HCT116 (cell line): ENCODE data around the gene SQSTM1. TPM values are rescaled to one million over a fixed set of nuclear protein-coding genes. Genes with fewer than 3 reads are reported as not detected.
"Not testable (repeated sequence)": the region's sequence is repeated elsewhere in the genome, so short reads cannot be mapped to it uniquely, and the experiment has no call there.

Experiments
- ATAC-seq: fragments of 200-7000 bp; cut with Tn5 transposase; 2 replicates; pipeline ENCODE4 v1.9.1; 2020; ENCODE audit warnings: mild to moderate bottlenecking, moderate library complexity
- BruUV-seq: library from RNA; stranded (reverse); fragments of 400-500 nt; replicated peaks from 2 replicates; lab custom pipeline; 2021; lab: Mats Ljungman, UMichigan
- CTCF ChIA-PET: fragments of 300-600 bp; sonication (Branson Sonifier 250); formaldehyde crosslinking; loops from one replicate; lab custom pipeline; 2021; ENCODE audit warnings: antibody characterized with exemption; lab: Charles Lee
- POLR2A ChIA-PET: fragments of 300-600, 350-600 bp; sonication (Branson Sonifier 250); formaldehyde crosslinking; loops from one replicate; lab custom pipeline; 2021; ENCODE audit warnings: antibody characterized with exemption; lab: Charles Lee
- RAD21 ChIA-PET, 2 experiments: fragments of 300-600 bp; sonication (Branson Sonifier 250); formaldehyde crosslinking; loops; one replicate each; lab custom pipeline; 2023; ENCODE audit warnings: low total read pairs in 2 of 2; ENCODE audit not compliant: uncharacterized antibody in 2 of 2, unreplicated experiment in 2 of 2, low non-redundant PET in 1 of 2; lab: Charles Lee
- DNase-seq: peaks from one replicate; pipeline ENCODE4 v3.0.0-alpha.2; 2010; ENCODE audit warnings: low read depth, low spot score
- H2AFZ ChIP-seq: fragments of 200-600 bp; shearing (Covaris generic), sonication (generic); 2 replicates; pipeline ENCODE4 v1.6.1; 2017; ENCODE audit warnings: low read depth, mixed run types, mixed read lengths, antibody characterized with exemption, low read length; ENCODE audit not compliant: poor library complexity, severe bottlenecking
- H3K27ac ChIP-seq: 2 replicates; pipeline ENCODE4 v1.5.1; 2012; ENCODE audit warnings: low read depth, low read length
- H3K27me3 ChIP-seq: fragments of 200-600 bp; sonication (generic); 2 replicates; pipeline ENCODE4 v1.6.1; 2016; ENCODE audit warnings: mixed run types, low read length, mixed read lengths; ENCODE audit not compliant: insufficient read depth
- H3K36me3 ChIP-seq, 2 experiments: fragments of 200-500 bp in 1 of 2; fragments of 200-600 bp in 1 of 2; sonication (Bioruptor generic) in 1 of 2; sonication (generic) in 1 of 2; 2 replicates each; pipeline versions ENCODE4 v1.5.1 to v1.6.1; 2014 to 2016; ENCODE audit warnings: low read length in 2 of 2, inconsistent platforms in 1 of 2, mixed read lengths in 1 of 2, mixed run types in 1 of 2; ENCODE audit not compliant: insufficient read depth in 2 of 2, control insufficient read depth in 1 of 2
- H3K4me1 ChIP-seq, 2 experiments: fragments of 200-600 bp in 1 of 2; sonication (generic) in 1 of 2; 2 replicates each; pipeline versions ENCODE4 v1.5.1 to v1.6.1; 2012 to 2017; ENCODE audit warnings: low read length in 2 of 2, inconsistent platforms in 1 of 2, mild to moderate bottlenecking in 1 of 2, mixed read lengths in 1 of 2, mixed run types in 1 of 2, moderate library complexity in 1 of 2; ENCODE audit not compliant: insufficient read depth in 2 of 2, control insufficient read depth in 1 of 2
- H3K4me2 ChIP-seq: fragments of 200-600 bp; sonication (generic); 2 replicates; pipeline ENCODE4 v1.6.1; 2017; ENCODE audit warnings: mixed run types, low read length, mixed read lengths
- H3K4me3 ChIP-seq, 2 experiments: fragments of 200-600 bp in 1 of 2; sonication (generic) in 1 of 2; replicated peaks in 1 of 2; 2 replicates each; pipeline ENCODE4 v1.5.1; 2011 to 2016; ENCODE audit warnings: low read length in 2 of 2, control low read depth in 1 of 2, low read depth in 1 of 2, mild to moderate bottlenecking in 1 of 2, mixed read lengths in 1 of 2, mixed run types in 1 of 2
- H3K79me2 ChIP-seq: fragments of 200-600 bp; sonication (generic); 2 replicates; pipeline ENCODE4 v1.6.1; 2017; ENCODE audit warnings: mild to moderate bottlenecking, mixed run types, low read length, moderate library complexity, mixed read lengths; ENCODE audit not compliant: insufficient read depth
- H3K9ac ChIP-seq: fragments of 200-600 bp; sonication (generic); 2 replicates; pipeline ENCODE4 v1.6.1; 2016; ENCODE audit warnings: low read length, mixed read lengths
- H3K9me2 ChIP-seq: fragments of 200-600 bp; sonication (generic), shearing (Covaris generic); 2 replicates; pipeline ENCODE4 v1.6.1; 2017; ENCODE audit warnings: mixed run types, mild to moderate bottlenecking, moderate library complexity; ENCODE audit not compliant: insufficient read depth
- H3K9me3 ChIP-seq, 2 experiments: fragments of 200-500 bp in 1 of 2; fragments of 200-600 bp in 1 of 2; sonication (Bioruptor generic) in 1 of 2; sonication (generic) in 1 of 2; 2 replicates each; pipeline ENCODE4 v1.6.1; 2014 to 2017; ENCODE audit warnings: low read length in 2 of 2, mixed read lengths in 2 of 2, inconsistent platforms in 1 of 2, low read depth in 1 of 2, mild to moderate bottlenecking in 1 of 2, mixed run types in 1 of 2, moderate library complexity in 1 of 2; ENCODE audit not compliant: control insufficient read depth in 1 of 2, insufficient read depth in 1 of 2
- H4K20me1 ChIP-seq: fragments of 200-600 bp; sonication (generic), shearing (Covaris generic); 2 replicates; pipeline ENCODE4 v1.6.1; 2017; ENCODE audit warnings: mixed run types, mild to moderate bottlenecking, moderate library complexity; ENCODE audit not compliant: insufficient read depth
- CBX3 ChIP-seq: IDR thresholded peaks from 2 replicates; pipeline ENCODE4 v1.6.1; 2012; ENCODE audit warnings: low read depth
- CEBPB ChIP-seq: IDR thresholded peaks from 2 replicates; pipeline ENCODE4 v1.6.1; 2012; ENCODE audit warnings: low read depth
- EZH2 ChIP-seq: fragments of 200-600 bp; sonication (generic); IDR thresholded peaks from 2 replicates; pipeline ENCODE4 v1.6.1; 2017; ENCODE audit warnings: antibody characterized with exemption, mixed run types
- JUND ChIP-seq: IDR thresholded peaks from 2 replicates; pipeline ENCODE4 v1.6.1; 2012
- POLR2A ChIP-seq: IDR thresholded peaks from 2 replicates; pipeline ENCODE4 v1.7.0; 2011; ENCODE audit warnings: borderline replicate concordance; ENCODE audit not compliant: insufficient read depth, insufficient read length; ENCODE audit errors: extremely low read depth
- SP1 ChIP-seq: IDR thresholded peaks from 2 replicates; pipeline ENCODE4 v1.6.1; 2012; ENCODE audit warnings: low read depth
- intact Hi-C: fragments of 100-400 bp; cut with micrococcal nuclease; formaldehyde crosslinking; loops from 2 replicates; pipeline ENCODE4 v1.10.0; 2022
- total RNA-seq: library from RNA; stranded (reverse); gene quantifications from one replicate; pipeline ENCODE4 v1.2.1, GENCODE V29; 2021; ENCODE audit not compliant: unreplicated experiment
- TF ChIP-seq, protein P1 (sequence below): IDR thresholded peaks from 2 replicates; pipeline ENCODE4 v1.6.1; 2012

The SQSTM1 gene
- total RNA-seq, 1 experiment from 2014 or later = 299 TPM

GRCh38 chr5:179834120-179834519 lies 13.4 kb downstream of the SQSTM1 start:
- ChIA-PET RAD21 (no interaction called here), POLR2A (no interaction called here), CTCF (no interaction called here)
- Histone ChIP-seq H3K4me1 (no peaks in the 10 kb centered on the region), H3K27me3 (no peaks in the 10 kb centered on the region), H3K27ac (no peak overlapping the region), H3K36me3 (peaks cover 46 to 59% of the 10 kb centered on the region in 2 experiments), H4K20me1 (peaks cover 4% of the 10 kb centered on the region; the same call in 1 of the 2 replicates), H3K9ac (no peak overlapping the region), H2AFZ (no peak overlapping the region), H3K79me2 (peaks cover 25% of the 10 kb centered on the region), H3K4me3 (no peak overlapping the region), H3K9me2 (no peaks in the 10 kb centered on the region), H3K4me2 (no peak overlapping the region), H3K9me3 (no peaks in the 10 kb centered on the region)
- intact Hi-C loops = no loop called here
- ATAC-seq = no peak
- no TSS peak for BruUV-seq
- no peak for TF ChIP-seq CEBPB
- TF ChIP-seq JUND = no peak
- no peak for TF ChIP-seq EZH2
- no peak for TF ChIP-seq CBX3
- no peak for TF ChIP-seq POLR2A
- no peak for TF ChIP-seq SP1
- TF ChIP-seq, protein P1, sequence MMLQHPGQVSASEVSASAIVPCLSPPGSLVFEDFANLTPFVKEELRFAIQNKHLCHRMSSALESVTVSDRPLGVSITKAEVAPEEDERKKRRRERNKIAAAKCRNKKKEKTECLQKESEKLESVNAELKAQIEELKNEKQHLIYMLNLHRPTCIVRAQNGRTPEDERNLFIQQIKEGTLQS = no peak
- DNase-seq = no peak

GRCh38 chr5:179834871-179835270 lies 14.2 kb downstream of the SQSTM1 start:
- not testable (repeated sequence) for BruUV-seq

More at GRCh38 chr5:179834871-179835270, 14.2 kb downstream of the SQSTM1 start:
- H2AFZ ChIP-seq, ATAC-seq, H3K27ac ChIP-seq, CTCF ChIA-PET, H3K9ac ChIP-seq, RAD21 ChIA-PET, H3K9me2 ChIP-seq, DNase-seq, H3K27me3 ChIP-seq, POLR2A ChIA-PET, intact Hi-C loops, H3K4me1 ChIP-seq, H3K4me3 ChIP-seq, H3K9me3 ChIP-seq, H4K20me1 ChIP-seq, H3K4me2 ChIP-seq: not testable (repeated sequence)
- peaks cover 19% of the 10 kb centered on the region; the same call in 1 of the 2 replicates for H3K79me2 ChIP-seq
- peaks cover 47 to 58% of the 10 kb centered on the region in 2 experiments for H3K36me3 ChIP-seq
